Measurements from ENCODE around the gene COL4A6.
A peak's percentile ranks its signal among the peaks of the same experiment; 100 is the strongest.

The COL4A6 gene

DNA sequence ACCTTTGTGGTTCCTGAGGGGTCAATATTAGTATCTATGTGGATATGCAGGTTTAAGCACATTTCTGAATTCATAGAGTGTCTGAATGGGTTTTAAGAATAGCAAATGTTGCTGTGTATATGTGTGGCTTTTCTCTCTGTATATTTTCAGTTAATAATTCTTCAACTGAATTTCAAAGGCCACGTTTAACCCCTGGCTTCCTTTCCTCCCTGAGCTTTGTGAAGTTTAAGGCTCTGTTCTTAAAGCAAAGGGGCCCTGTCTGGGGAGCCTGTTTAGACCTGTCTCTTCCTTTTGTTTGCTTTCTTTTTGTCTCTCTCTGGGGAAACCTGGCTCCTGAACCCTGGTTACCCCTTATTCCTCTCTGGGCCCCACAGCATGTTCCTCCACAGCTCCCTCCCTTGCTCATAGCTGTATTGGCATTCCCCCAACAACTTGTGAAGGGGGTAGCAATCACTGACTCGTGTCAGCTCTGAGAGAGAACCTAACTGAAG lies 139.1 kb downstream of the COL4A6 start:
- no peak for DNase-seq
- Histone ChIP-seq H2BK5ac (ENCODE audit: low read length) (no peak overlapping the region), H3K4me3 (ENCODE audit: low read length) (no peak overlapping the region), H3K23ac (ENCODE audit: low read length) (no peak overlapping the region), H3K9ac (ENCODE audit: low read length) (no peak overlapping the region), H4K8ac (ENCODE audit: low read depth, low read length) (no peak overlapping the region), H3K36me3 (ENCODE audit: control insufficient read depth, insufficient read depth, low read length) (no peaks in the 10 kb centered on the region), H2BK15ac (replicated peaks; ENCODE audit: low read depth) (no peak overlapping the region), H3K27ac (ENCODE audit: low read depth, low read length) (no peak overlapping the region), H3K18ac (ENCODE audit: low read length) (no peak overlapping the region), H2BK120ac (ENCODE audit: low read depth, low read length) (no peak overlapping the region), H3K79me1 (ENCODE audit: low read length) (no peaks in the 10 kb centered on the region), H3K4me1 (ENCODE audit: control insufficient read depth, low read depth, low read length) (no peaks in the 10 kb centered on the region), H4K5ac (ENCODE audit: low read length) (no peak overlapping the region), H3K56ac (ENCODE audit: low read length) (no peak overlapping the region), H2AK5ac (ENCODE audit: low read length) (no peak overlapping the region), H3K4ac (ENCODE audit: low read depth, low read length) (peak overlapping the region; percentile 16), H3K79me2 (ENCODE audit: control insufficient read depth, insufficient read depth, low read length) (no peaks in the 10 kb centered on the region), H3K4me2 (ENCODE audit: low read length) (no peak overlapping the region), H3K27me3 (ENCODE audit: insufficient read depth, low read length, poor library complexity) (no peaks in the 10 kb centered on the region)
- no CpG with 5 or more reads among the region's 2 CpGs for WGBS (ENCODE audit: extremely low coverage, insufficient coverage, low lambda C conversion rate)

DNA sequence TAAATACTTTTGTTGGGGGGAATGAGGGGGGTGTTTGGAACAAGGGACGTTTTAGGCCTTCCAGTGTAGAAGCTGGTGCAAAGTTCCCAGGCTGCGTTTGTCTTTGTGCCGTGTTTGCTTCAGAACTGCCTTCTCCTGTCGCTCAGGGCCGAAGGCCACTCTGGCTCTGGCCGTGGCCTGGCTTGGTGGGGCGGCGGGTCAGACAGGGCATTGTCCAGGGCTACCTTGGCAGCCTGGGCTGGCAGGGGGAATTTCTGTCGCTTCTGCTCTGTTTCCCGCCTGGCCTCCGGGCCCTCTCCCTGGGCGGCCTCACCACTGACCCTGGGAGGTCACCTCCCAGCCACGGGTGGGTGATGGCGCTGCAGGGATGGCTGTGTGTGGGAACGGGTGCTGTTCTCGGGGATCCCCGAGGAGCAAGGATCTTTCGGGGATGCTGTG lies 140.0 kb downstream of the COL4A6 start:
- Histone ChIP-seq H3K27me3 (ENCODE audit: insufficient read depth, low read length, poor library complexity) (no peaks in the 10 kb centered on the region), H3K4me2 (ENCODE audit: low read length) (no peak overlapping the region), H3K56ac (ENCODE audit: low read length) (no peak overlapping the region), H3K36me3 (ENCODE audit: control insufficient read depth, insufficient read depth, low read length) (no peaks in the 10 kb centered on the region), H2BK5ac (ENCODE audit: low read length) (no peak overlapping the region), H3K23ac (ENCODE audit: low read length) (no peak overlapping the region), H3K9ac (ENCODE audit: low read length) (no peak overlapping the region), H3K79me2 (ENCODE audit: control insufficient read depth, insufficient read depth, low read length) (no peaks in the 10 kb centered on the region), H3K4me1 (ENCODE audit: control insufficient read depth, low read depth, low read length) (no peaks in the 10 kb centered on the region), H2AK5ac (ENCODE audit: low read length) (no peak overlapping the region), H3K18ac (ENCODE audit: low read length) (no peak overlapping the region), H4K5ac (ENCODE audit: low read length) (no peak overlapping the region), H3K27ac (ENCODE audit: low read depth, low read length) (no peak overlapping the region), H2BK15ac (replicated peaks; ENCODE audit: low read depth) (no peak overlapping the region), H3K4me3 (ENCODE audit: low read length) (no peak overlapping the region), H2BK120ac (ENCODE audit: low read depth, low read length) (no peak overlapping the region), H4K8ac (ENCODE audit: low read depth, low read length) (no peak overlapping the region), H3K79me1 (ENCODE audit: low read length) (no peaks in the 10 kb centered on the region), H3K4ac (ENCODE audit: low read depth, low read length) (no peak overlapping the region)
- WGBS (ENCODE audit: extremely low coverage, insufficient coverage, low lambda C conversion rate): no CpG with 5 or more reads among the region's 18 CpGs
- DNase-seq: no peak

DNA sequence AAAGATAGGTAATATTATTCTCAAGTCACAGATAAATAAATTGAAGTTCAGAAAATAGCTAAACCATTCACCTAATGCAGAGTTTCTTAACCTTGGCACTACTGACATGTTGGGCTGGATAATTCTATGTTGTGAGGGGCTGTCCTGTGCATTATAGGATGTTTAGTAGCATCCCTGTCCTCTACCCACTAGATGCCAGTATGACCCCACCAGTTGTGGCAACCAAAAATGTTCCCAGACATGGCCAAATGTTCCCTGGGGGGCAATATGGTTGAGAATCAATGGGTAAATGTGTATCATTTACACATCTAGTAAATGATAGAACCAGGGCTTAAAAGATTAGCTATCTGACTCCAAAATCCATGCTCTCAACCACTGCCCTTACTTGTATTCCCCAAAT lies 140.9 kb downstream of the COL4A6 start:
- H3K79me1 ChIP-seq (ENCODE audit: low read length): no peaks in the 10 kb centered on the region
- H3K23ac ChIP-seq (ENCODE audit: low read length): no peak overlapping the region
- H2AK5ac ChIP-seq (ENCODE audit: low read length): no peak overlapping the region
- no peak overlapping the region for H3K4me2 ChIP-seq (ENCODE audit: low read length)
- no peak overlapping the region for H4K8ac ChIP-seq (ENCODE audit: low read depth, low read length)
- H3K18ac ChIP-seq (ENCODE audit: low read length): no peak overlapping the region
- no peaks in the 10 kb centered on the region for H3K27me3 ChIP-seq (ENCODE audit: insufficient read depth, low read length, poor library complexity)
- no peak overlapping the region for H3K56ac ChIP-seq (ENCODE audit: low read length)
- H3K4ac ChIP-seq (ENCODE audit: low read depth, low read length): no peak overlapping the region
- no peak for DNase-seq
- no peak overlapping the region for H3K4me3 ChIP-seq (ENCODE audit: low read length)
- H3K79me2 ChIP-seq (ENCODE audit: control insufficient read depth, insufficient read depth, low read length): no peaks in the 10 kb centered on the region
- H2BK15ac ChIP-seq (replicated peaks; ENCODE audit: low read depth): no peak overlapping the region
- no peak overlapping the region for H3K9ac ChIP-seq (ENCODE audit: low read length)
- no peak overlapping the region for H2BK120ac ChIP-seq (ENCODE audit: low read depth, low read length)
- no peak overlapping the region for H4K5ac ChIP-seq (ENCODE audit: low read length)
- no peak overlapping the region for H2BK5ac ChIP-seq (ENCODE audit: low read length)
- no peak overlapping the region for H3K27ac ChIP-seq (ENCODE audit: low read depth, low read length)
- no peaks in the 10 kb centered on the region for H3K4me1 ChIP-seq (ENCODE audit: control insufficient read depth, low read depth, low read length)
- no peaks in the 10 kb centered on the region for H3K36me3 ChIP-seq (ENCODE audit: control insufficient read depth, insufficient read depth, low read length)

DNA sequence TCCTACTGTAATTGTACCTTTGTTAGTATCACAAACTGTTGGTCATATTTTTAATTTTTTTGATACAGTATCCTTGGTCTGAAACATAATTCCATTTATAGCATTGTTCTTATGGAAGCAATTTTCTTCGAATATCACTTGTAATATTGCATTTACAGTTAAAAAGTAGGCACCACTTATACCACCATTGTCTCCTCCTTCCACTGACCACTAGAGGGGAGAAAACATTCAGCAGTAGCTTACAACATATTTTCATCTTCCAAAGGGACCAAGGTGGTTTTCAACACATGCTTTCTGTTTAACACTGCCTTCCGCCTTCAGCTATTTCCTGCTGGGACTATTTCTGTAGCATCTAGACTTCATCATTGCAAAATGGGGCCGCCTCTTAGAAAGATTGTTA lies 146.2 kb downstream of the COL4A6 start:
- Histone ChIP-seq H2BK5ac (ENCODE audit: low read length) (no peak overlapping the region), H3K4ac (ENCODE audit: low read depth, low read length) (no peak overlapping the region), H2AK5ac (ENCODE audit: low read length) (no peak overlapping the region), H3K36me3 (ENCODE audit: control insufficient read depth, insufficient read depth, low read length) (no peaks in the 10 kb centered on the region), H3K4me2 (ENCODE audit: low read length) (no peak overlapping the region), H3K18ac (ENCODE audit: low read length) (no peak overlapping the region), H3K27ac (ENCODE audit: low read depth, low read length) (no peak overlapping the region), H3K79me2 (ENCODE audit: control insufficient read depth, insufficient read depth, low read length) (no peaks in the 10 kb centered on the region), H3K27me3 (ENCODE audit: insufficient read depth, low read length, poor library complexity) (no peaks in the 10 kb centered on the region), H3K79me1 (ENCODE audit: low read length) (no peaks in the 10 kb centered on the region), H3K23ac (ENCODE audit: low read length) (no peak overlapping the region), H3K56ac (ENCODE audit: low read length) (no peak overlapping the region), H4K8ac (ENCODE audit: low read depth, low read length) (no peak overlapping the region), H2BK120ac (ENCODE audit: low read depth, low read length) (no peak overlapping the region), H4K5ac (ENCODE audit: low read length) (no peak overlapping the region), H3K4me1 (ENCODE audit: control insufficient read depth, low read depth, low read length) (no peaks in the 10 kb centered on the region), H3K4me3 (ENCODE audit: low read length) (no peak overlapping the region), H3K9ac (ENCODE audit: low read length) (no peak overlapping the region), H2BK15ac (replicated peaks; ENCODE audit: low read depth) (no peak overlapping the region)
- no peak for DNase-seq
- no CpG with 5 or more reads among the region's 3 CpGs for WGBS (ENCODE audit: extremely low coverage, insufficient coverage, low lambda C conversion rate)

DNA sequence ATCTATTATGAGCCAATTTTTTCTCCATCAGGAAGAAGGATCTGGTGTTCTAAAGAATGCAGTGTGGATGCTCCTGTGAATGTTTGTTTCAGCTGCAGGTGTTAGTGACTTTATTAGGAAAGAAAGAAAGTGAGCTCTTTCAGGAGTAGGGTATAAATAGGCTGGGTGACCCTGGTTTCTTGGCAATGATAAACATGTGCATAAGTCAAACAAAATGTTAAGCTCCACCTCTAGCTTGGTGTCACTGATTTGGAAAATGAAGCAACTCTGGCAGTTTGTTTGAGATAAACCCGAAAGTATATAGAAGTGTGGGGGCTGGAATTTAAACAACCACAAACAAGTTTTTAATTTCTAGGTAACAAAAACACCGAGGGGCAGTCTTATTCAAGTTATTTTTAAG lies 152.3 kb downstream of the COL4A6 start:
- Histone ChIP-seq H3K4ac (ENCODE audit: low read depth, low read length) (no peak overlapping the region), H3K18ac (ENCODE audit: low read length) (no peak overlapping the region), H3K27ac (ENCODE audit: low read depth, low read length) (no peak overlapping the region), H4K5ac (ENCODE audit: low read length) (no peak overlapping the region), H2BK5ac (ENCODE audit: low read length) (no peak overlapping the region), H3K9ac (ENCODE audit: low read length) (no peak overlapping the region), H3K79me1 (ENCODE audit: low read length) (no peaks in the 10 kb centered on the region), H3K23ac (ENCODE audit: low read length) (no peak overlapping the region), H3K36me3 (ENCODE audit: control insufficient read depth, insufficient read depth, low read length) (no peaks in the 10 kb centered on the region), H3K4me2 (ENCODE audit: low read length) (no peak overlapping the region), H3K27me3 (ENCODE audit: insufficient read depth, low read length, poor library complexity) (no peaks in the 10 kb centered on the region), H4K8ac (ENCODE audit: low read depth, low read length) (no peak overlapping the region), H3K56ac (ENCODE audit: low read length) (no peak overlapping the region), H2BK120ac (ENCODE audit: low read depth, low read length) (no peak overlapping the region), H2BK15ac (replicated peaks; ENCODE audit: low read depth) (no peak overlapping the region), H3K79me2 (ENCODE audit: control insufficient read depth, insufficient read depth, low read length) (no peaks in the 10 kb centered on the region), H2AK5ac (ENCODE audit: low read length) (no peak overlapping the region), H3K4me1 (ENCODE audit: control insufficient read depth, low read depth, low read length) (no peaks in the 10 kb centered on the region), H3K4me3 (ENCODE audit: low read length) (no peak overlapping the region)
- no CpG with 5 or more reads among the region's 2 CpGs for whole genome bisulfite sequencing (ENCODE audit: extremely low coverage, insufficient coverage, low lambda C conversion rate)
- DNase-seq: no peak

DNA sequence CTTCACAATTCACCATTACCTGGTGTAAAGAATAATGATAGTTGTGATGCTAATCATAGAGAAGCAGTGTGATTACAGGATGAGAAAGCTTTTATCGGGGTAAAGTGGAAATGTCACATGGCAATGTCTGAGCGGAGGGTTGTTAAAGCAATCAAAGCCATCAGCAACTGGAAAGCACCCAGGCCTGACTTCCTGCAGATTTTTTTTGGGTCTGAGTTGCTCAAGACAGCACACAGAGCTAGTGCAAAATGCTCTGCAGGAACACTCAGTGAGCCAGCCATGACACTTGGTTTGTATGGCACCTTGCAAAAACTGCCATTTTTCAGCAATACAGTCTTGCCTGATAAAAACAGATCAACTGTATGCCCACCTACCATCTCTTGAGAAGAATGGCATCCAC lies 152.9 kb downstream of the COL4A6 start:
- Histone ChIP-seq H3K18ac (ENCODE audit: low read length) (no peak overlapping the region), H3K4me2 (ENCODE audit: low read length) (no peak overlapping the region), H4K5ac (ENCODE audit: low read length) (no peak overlapping the region), H2AK5ac (ENCODE audit: low read length) (no peak overlapping the region), H2BK5ac (ENCODE audit: low read length) (no peak overlapping the region), H3K27me3 (ENCODE audit: insufficient read depth, low read length, poor library complexity) (no peaks in the 10 kb centered on the region), H3K23ac (ENCODE audit: low read length) (no peak overlapping the region), H3K9ac (ENCODE audit: low read length) (no peak overlapping the region), H2BK15ac (replicated peaks; ENCODE audit: low read depth) (no peak overlapping the region), H3K4me3 (ENCODE audit: low read length) (no peak overlapping the region), H3K27ac (ENCODE audit: low read depth, low read length) (no peak overlapping the region), H3K4ac (ENCODE audit: low read depth, low read length) (no peak overlapping the region), H3K79me1 (ENCODE audit: low read length) (no peaks in the 10 kb centered on the region), H4K8ac (ENCODE audit: low read depth, low read length) (no peak overlapping the region), H3K56ac (ENCODE audit: low read length) (no peak overlapping the region), H2BK120ac (ENCODE audit: low read depth, low read length) (no peak overlapping the region), H3K36me3 (ENCODE audit: control insufficient read depth, insufficient read depth, low read length) (no peaks in the 10 kb centered on the region), H3K79me2 (ENCODE audit: control insufficient read depth, insufficient read depth, low read length) (no peaks in the 10 kb centered on the region), H3K4me1 (ENCODE audit: control insufficient read depth, low read depth, low read length) (no peaks in the 10 kb centered on the region)
- no peak for DNase-seq
- WGBS (ENCODE audit: extremely low coverage, insufficient coverage, low lambda C conversion rate): no CpG with 5 or more reads among the region's 2 CpGs

Data from mesendoderm (in vitro differentiated cells).